CD8-positive, alpha-beta memory T cell (primary cell): ENCODE data around the gene YWHAG. TPM values are rescaled to one million over a fixed set of nuclear protein-coding genes. Genes with fewer than 3 reads are reported as not detected.
A peak's percentile ranks its signal among the peaks of the same experiment; 100 is the strongest.
"Not testable (repeated sequence)": the region's sequence is repeated elsewhere in the genome, so short reads cannot be mapped to it uniquely, and the experiment has no call there.

Experiments
- CTCF ChIA-PET: fragments of 350-600 bp; sonication (Branson Sonifier 250); formaldehyde crosslinking; loops from one replicate; lab custom pipeline; 2021; ENCODE audit warnings: antibody characterized with exemption; lab: Charles Lee
- POLR2A ChIA-PET: fragments of 350-600 bp; sonication (Branson Sonifier 250); formaldehyde crosslinking; loops from one replicate; lab custom pipeline; 2021; ENCODE audit warnings: antibody characterized with exemption; lab: Charles Lee
- DNase-seq, 5 donors: peaks; one replicate each; pipeline versions ENCODE4 v3.0.0 to v3.0.0-alpha.2; 2020 to 2022; ENCODE audit warnings: mixed read lengths in 1 of 5
- H3K27ac ChIP-seq: one replicate; pipeline ENCODE4 v1.7.0; 2013; ENCODE audit warnings: low read depth, mild to moderate bottlenecking, low read length, moderate library complexity
- H3K27me3 ChIP-seq: 2 replicates; pipeline ENCODE4 v1.7.0; 2013; ENCODE audit warnings: low read length, mild to moderate bottlenecking; ENCODE audit not compliant: insufficient read depth, poor library complexity, severe bottlenecking
- H3K36me3 ChIP-seq: 2 replicates; pipeline ENCODE4 v1.7.0; 2013; ENCODE audit warnings: mild to moderate bottlenecking, low read length, moderate library complexity; ENCODE audit not compliant: insufficient read depth
- H3K4me1 ChIP-seq: 2 replicates; pipeline ENCODE4 v1.7.0; 2013; ENCODE audit warnings: mild to moderate bottlenecking, low read length, moderate library complexity; ENCODE audit not compliant: insufficient read depth
- H3K4me3 ChIP-seq: 2 replicates; pipeline ENCODE4 v1.7.0; 2013; ENCODE audit warnings: mild to moderate bottlenecking, low read length
- H3K9me3 ChIP-seq: 2 replicates; pipeline ENCODE4 v1.7.0; 2013; ENCODE audit warnings: mild to moderate bottlenecking, low read length
- H3K27ac Mint-ChIP-seq, 8 donors: one replicate each; pipeline ENCODE4 v1.8.0; 2020 to 2021; ENCODE audit warnings: mixed read lengths in 8 of 8, mild to moderate bottlenecking in 6 of 8, inconsistent platforms in 3 of 8, moderate library complexity in 3 of 8
- H3K27me3 Mint-ChIP-seq, 2 donors: one replicate each; pipeline ENCODE4 v1.8.0; 2020 to 2021; ENCODE audit warnings: mixed read lengths in 2 of 2, mild to moderate bottlenecking in 1 of 2, moderate library complexity in 1 of 2
- H3K36me3 Mint-ChIP-seq, 3 donors: one replicate each; pipeline ENCODE4 v1.8.0; 2020 to 2021; ENCODE audit warnings: mixed read lengths in 3 of 3, inconsistent platforms in 1 of 3, mild to moderate bottlenecking in 1 of 3
- H3K4me1 Mint-ChIP-seq, 3 donors: one replicate each; pipeline ENCODE4 v1.8.0; 2020 to 2021; ENCODE audit warnings: mixed read lengths in 3 of 3, inconsistent platforms in 1 of 3, mild to moderate bottlenecking in 1 of 3
- H3K4me3 Mint-ChIP-seq, 7 donors: one replicate each; pipeline ENCODE4 v1.8.0; 2020 to 2021; ENCODE audit warnings: mixed read lengths in 7 of 7, mild to moderate bottlenecking in 6 of 7, moderate library complexity in 4 of 7, inconsistent platforms in 2 of 7
- H3K9me3 Mint-ChIP-seq, 5 donors: one replicate each; pipeline ENCODE4 v1.8.0; 2020 to 2022; ENCODE audit warnings: mixed read lengths in 5 of 5, mild to moderate bottlenecking in 3 of 5, moderate library complexity in 2 of 5, inconsistent platforms in 1 of 5
- polyA plus RNA-seq: library from polyadenylated mRNA; unstranded; fragments of 300-500 nt; fragmentation: Illumina TruSeq; gene quantifications from one replicate; pipeline ENCODE4 v1.2.3, GENCODE V29; 2021
- total RNA-seq, 2 experiments: library from RNA; stranded (reverse); gene quantifications; one replicate each; pipeline ENCODE4 v1.2.3, GENCODE V29; 2021

Gene YWHAG
- total and polyA plus RNA-seq, 3 experiments from 2014 or later: 2.1 to 151 (median 149) TPM

- peaks cover 0 to 3% (median 0%) of the 10 kb centered on the region in 3 donors for H3K36me3 Mint-ChIP-seq
- ChIA-PET CTCF (no interaction called here), POLR2A (interaction anchor here (0.6 kb wide), 1 partner anchor 1252 kb away, joined by 3 read pairs; no protein-coding TSS in a partner anchor)
- H3K9me3 Mint-ChIP-seq: no peaks in the 10 kb centered on the region
- H3K4me3 Mint-ChIP-seq: peak overlapping the region; percentile 71 to 83 (median 75)
- H3K27ac ChIP-seq: peak overlapping the region; percentile 48
- H3K27me3 ChIP-seq: no peaks in the 10 kb centered on the region
- peaks cover 0 to 2% of the 10 kb centered on the region in 2 donors for H3K27me3 Mint-ChIP-seq
- peak overlapping the region; percentile 4 to 74 (median 43) for H3K27ac Mint-ChIP-seq
- H3K4me1 ChIP-seq: peaks cover 18% of the 10 kb centered on the region
- peaks cover 10 to 29% (median 19%) of the 10 kb centered on the region in 3 donors for H3K4me1 Mint-ChIP-seq
- no peaks in the 10 kb centered on the region for H3K9me3 ChIP-seq
- peak overlapping the region; percentile 59 for H3K4me3 ChIP-seq
- no peaks in the 10 kb centered on the region for H3K36me3 ChIP-seq
- DNase-seq: peak; percentile 65 to 86 (median 74)
Measured at GRCh38 chr7:76397409-76398183, 38.8 kb upstream of the YWHAG start.

GRCh38 chr7:76396864-76397263 is 38.1 kb upstream of the YWHAG start:
- Mint-ChIP-seq H3K36me3 (peaks cover 0 to 3% (median 0%) of the 10 kb centered on the region in 3 donors), H3K4me1 (peaks cover 10 to 31% (median 22%) of the 10 kb centered on the region in 3 donors), H3K9me3 (no peaks in the 10 kb centered on the region), H3K27me3 (peaks cover 0 to 2% of the 10 kb centered on the region in 2 donors), H3K4me3 (peak overlapping the region; percentile 68 to 77 (median 71)), H3K27ac (peak overlapping the region in 2 of 8 donors; percentile 39 to 47)
- H3K9me3 ChIP-seq: no peaks in the 10 kb centered on the region
- no peaks in the 10 kb centered on the region for H3K27me3 ChIP-seq
- H3K4me3 ChIP-seq: peak overlapping the region; percentile 59
- ChIA-PET POLR2A (no interaction called here), CTCF (no interaction called here)
- no peak for DNase-seq
- peak overlapping the region; percentile 32 for H3K27ac ChIP-seq
- no peaks in the 10 kb centered on the region for H3K36me3 ChIP-seq
- peaks cover 21% of the 10 kb centered on the region for H3K4me1 ChIP-seq

GRCh38 chr7:76395965-76396726 is 37.4 kb upstream of the YWHAG start:
- CTCF ChIA-PET: no interaction called here
- Histone ChIP-seq H3K4me3 (no peak overlapping the region), H3K27ac (no peak overlapping the region), H3K9me3 (no peaks in the 10 kb centered on the region), H3K27me3 (no peaks in the 10 kb centered on the region), H3K36me3 (no peaks in the 10 kb centered on the region), H3K4me1 (peaks cover 21% of the 10 kb centered on the region)
- POLR2A ChIA-PET: no interaction called here
- H3K4me3 Mint-ChIP-seq: peak overlapping the region in 4 of 7 donors; percentile 8 to 75 (median 26)
- H3K27ac Mint-ChIP-seq: peak overlapping the region in 2 of 8 donors; percentile 39 to 50
- DNase-seq: no peak
- H3K36me3 Mint-ChIP-seq: peaks cover 0 to 3% (median 0%) of the 10 kb centered on the region in 3 donors
- H3K27me3 Mint-ChIP-seq: peaks cover 0 to 2% of the 10 kb centered on the region in 2 donors
- H3K4me1 Mint-ChIP-seq: peaks cover 10 to 31% (median 22%) of the 10 kb centered on the region in 3 donors
- no peaks in the 10 kb centered on the region for H3K9me3 Mint-ChIP-seq

- H3K4me3 ChIP-seq, H3K27me3 Mint-ChIP-seq, H3K36me3 Mint-ChIP-seq, H3K9me3 ChIP-seq, H3K9me3 Mint-ChIP-seq, DNase-seq, H3K27ac ChIP-seq, H3K27me3 ChIP-seq, H3K36me3 ChIP-seq, POLR2A ChIA-PET: not testable (repeated sequence)
- CTCF ChIA-PET: interaction anchor here (1.0 kb wide), 1 partner anchor 36 kb away, joined by 3 read pairs; no protein-coding TSS in a partner anchor
- H3K4me1 Mint-ChIP-seq: peaks cover 10 to 31% (median 22%) of the 10 kb centered on the region in 3 donors
- H3K4me1 ChIP-seq: peaks cover 21% of the 10 kb centered on the region
- peak overlapping the region in 1 of 8 donors; percentile 64 for H3K27ac Mint-ChIP-seq
- H3K4me3 Mint-ChIP-seq: peak overlapping the region in 3 of 7 donors; percentile 23 to 81 (median 27)
Measured at GRCh38 chr7:76395605-76395964, 36.8 kb upstream of the YWHAG start.

GRCh38 chr7:76394957-76395356 is 36.2 kb upstream of the YWHAG start:
- Mint-ChIP-seq H3K4me1 (peaks cover 10 to 31% (median 22%) of the 10 kb centered on the region in 3 donors), H3K4me3 (peak overlapping the region in 3 of 7 donors; percentile 28 to 81 (median 61)), H3K27ac (peak overlapping the region in 1 of 8 donors; percentile 2), H3K27me3 (peaks cover 0 to 2% of the 10 kb centered on the region in 2 donors), H3K9me3 (no peaks in the 10 kb centered on the region), H3K36me3 (peaks cover 0 to 3% (median 0%) of the 10 kb centered on the region in 3 donors)
- H3K4me3 ChIP-seq: no peak overlapping the region
- ChIA-PET CTCF (interaction anchor here (1.0 kb wide), 1 partner anchor 35 kb away, joined by 3 read pairs; no protein-coding TSS in a partner anchor), POLR2A (no interaction called here)
- no peak overlapping the region for H3K27ac ChIP-seq
- peaks cover 21% of the 10 kb centered on the region for H3K4me1 ChIP-seq
- no peaks in the 10 kb centered on the region for H3K36me3 ChIP-seq
- DNase-seq: no peak
- H3K9me3 ChIP-seq: no peaks in the 10 kb centered on the region
- H3K27me3 ChIP-seq: no peaks in the 10 kb centered on the region

GRCh38 chr7:76393116-76394031 is 34.6 kb upstream of the YWHAG start:
- H3K4me1 Mint-ChIP-seq: peaks cover 10 to 27% (median 22%) of the 10 kb centered on the region in 3 donors
- H3K27me3 ChIP-seq: no peaks in the 10 kb centered on the region
- ChIA-PET POLR2A (interaction anchor here (0.7 to 1.8 kb wide), 3 partner anchors 35 to 75 kb away, joined by 3 to 11 read pairs (median 4); partner anchors contain the start of gene YWHAG), CTCF (interaction anchor here (1.2 to 2.1 kb wide), 3 partner anchors 9 to 75 kb away, joined by 4 to 5 read pairs (median 4); no protein-coding TSS in a partner anchor)
- H3K36me3 Mint-ChIP-seq: peaks cover 0 to 3% (median 0%) of the 10 kb centered on the region in 3 donors
- H3K27ac ChIP-seq: peak overlapping the region; percentile 53
- H3K9me3 Mint-ChIP-seq: no peaks in the 10 kb centered on the region
- peak overlapping the region; percentile 42 for H3K4me3 ChIP-seq
- H3K36me3 ChIP-seq: no peaks in the 10 kb centered on the region
- H3K27me3 Mint-ChIP-seq: peaks cover 0 to 2% of the 10 kb centered on the region in 2 donors
- peak overlapping the region; percentile 82 to 92 (median 89) for H3K4me3 Mint-ChIP-seq
- DNase-seq: peak; percentile 87 to 92 (median 88)
- H3K9me3 ChIP-seq: no peaks in the 10 kb centered on the region
- H3K4me1 ChIP-seq: peaks cover 21% of the 10 kb centered on the region
- peak overlapping the region; percentile 76 to 95 (median 91) for H3K27ac Mint-ChIP-seq
